ENCODE measurements around the gene CHMP6. TPM values are rescaled to one million over a fixed set of nuclear protein-coding genes. Genes with fewer than 3 reads are reported as not detected.

Gene CHMP6
- total RNA-seq, 2 experiments from 2014 or later: 31.3 to 32.9 TPM

DNA sequence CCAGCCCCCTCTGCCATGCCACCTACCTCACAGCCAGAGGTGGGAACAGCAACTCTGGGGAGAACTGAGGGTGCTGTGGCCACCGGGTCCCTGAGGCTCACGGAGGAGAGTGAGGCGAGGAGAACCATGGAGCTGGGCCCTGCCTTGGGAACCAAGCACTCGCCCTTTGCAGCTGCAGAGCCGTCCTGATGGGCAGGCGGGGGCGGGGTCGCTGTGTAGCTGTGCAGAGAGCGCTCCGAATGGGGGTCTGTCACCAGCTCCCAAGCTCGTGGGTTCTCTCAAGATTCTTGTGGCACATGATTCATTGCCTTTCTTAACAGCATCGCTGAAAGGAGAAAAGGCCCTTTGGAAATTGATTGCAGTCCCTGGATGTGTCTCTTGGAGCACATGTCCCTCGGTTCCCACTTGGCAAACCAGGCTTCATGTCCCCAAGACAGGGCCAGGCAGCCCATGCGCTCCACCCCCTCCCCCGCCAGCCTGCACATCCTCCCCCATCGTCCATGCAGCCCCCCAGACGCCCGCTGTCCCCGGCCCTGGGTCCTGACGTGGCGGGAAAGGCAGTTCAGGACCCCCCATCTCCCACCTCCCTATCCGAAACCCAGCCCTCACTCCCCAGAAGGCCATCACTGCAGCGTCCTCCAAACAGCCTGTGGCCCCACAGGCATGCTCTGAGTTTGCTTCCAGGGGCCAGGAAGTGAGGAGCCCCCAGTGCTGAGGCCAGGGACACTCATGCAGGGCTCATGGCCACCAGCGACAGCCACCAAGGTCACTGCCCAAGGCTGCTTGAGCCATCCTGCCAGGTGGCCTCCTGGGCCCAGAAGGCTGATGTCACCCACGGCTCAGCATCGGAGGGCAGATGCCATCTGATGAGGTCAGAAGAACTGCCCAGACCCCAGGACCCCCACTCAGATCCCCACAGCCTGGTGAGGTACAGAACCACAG, 20.6 kb upstream of the CHMP6 start:
- POLR2A ChIA-PET: no interaction called here
- no peak overlapping the region for H3K4me3 Mint-ChIP-seq
- no peak overlapping the region for H3K27ac Mint-ChIP-seq

GRCh38 chr17:80971704-80972304, 19.8 kb upstream of the CHMP6 start:
- peaks cover 4% of the 10 kb centered on the region for H3K27me3 Mint-ChIP-seq
- no peak overlapping the region for H3K4me3 Mint-ChIP-seq
- H3K9me3 Mint-ChIP-seq: no peaks in the 10 kb centered on the region
- ChIA-PET POLR2A (interaction anchor here (0.6 kb wide), 1 partner anchor 687 kb away, joined by 3 read pairs; no protein-coding TSS in a partner anchor), CTCF (interaction anchor here (1.6 kb wide), 1 partner anchor 545 kb away, joined by 4 read pairs; no protein-coding TSS in a partner anchor)
- H3K4me1 Mint-ChIP-seq: peaks cover 9% of the 10 kb centered on the region
- H3K36me3 Mint-ChIP-seq (ENCODE audit: low read depth): no peaks in the 10 kb centered on the region
- no peak for DNase-seq
- no peak overlapping the region for H3K27ac Mint-ChIP-seq

More for the DNA sequence above, 20.6 kb upstream of the CHMP6 start:
- Mint-ChIP-seq H3K4me1 (peaks cover 9% of the 10 kb centered on the region), H3K9me3 (no peaks in the 10 kb centered on the region), H3K27me3 (peaks cover 4% of the 10 kb centered on the region), H3K36me3 (ENCODE audit: low read depth) (no peaks in the 10 kb centered on the region)
- CTCF ChIA-PET: interaction anchor here (0.8 to 2.8 kb wide), 6 partner anchors 10 to 544 kb away, joined by 3 to 14 read pairs (median 4); no protein-coding TSS in a partner anchor
- DNase-seq: no peak

- Mint-ChIP-seq H3K4me1 (peaks cover 8% of the 10 kb centered on the region), H3K27me3 (peaks cover 4% of the 10 kb centered on the region), H3K9me3 (no peaks in the 10 kb centered on the region), H3K36me3 (ENCODE audit: low read depth) (no peaks in the 10 kb centered on the region), H3K27ac (peak overlapping the region; percentile 60), H3K4me3 (no peak overlapping the region)
- ChIA-PET CTCF (interaction anchor here (0.6 to 1.4 kb wide), 2 partner anchors 550 to 1619 kb away, joined by 3 to 4 read pairs; no protein-coding TSS in a partner anchor), POLR2A (interaction anchor here (0.7 kb wide), 1 partner anchor 1353 kb away, joined by 3 read pairs; no protein-coding TSS in a partner anchor)
- DNase-seq: no peak
Observed at GRCh38 chr17:80976701-80977100, 14.9 kb upstream of the CHMP6 start.

GRCh38 chr17:80977172-80977571, 14.5 kb upstream of the CHMP6 start:
- Mint-ChIP-seq H3K36me3 (ENCODE audit: low read depth) (no peaks in the 10 kb centered on the region), H3K9me3 (no peaks in the 10 kb centered on the region), H3K27me3 (peaks cover 4% of the 10 kb centered on the region), H3K4me3 (no peak overlapping the region), H3K4me1 (peaks cover 8% of the 10 kb centered on the region), H3K27ac (peak overlapping the region; percentile 60)
- POLR2A ChIA-PET: no interaction called here
- CTCF ChIA-PET: interaction anchor here (0.6 to 1.4 kb wide), 2 partner anchors 550 to 1619 kb away, joined by 3 to 4 read pairs; no protein-coding TSS in a partner anchor
- DNase-seq: no peak

DNA sequence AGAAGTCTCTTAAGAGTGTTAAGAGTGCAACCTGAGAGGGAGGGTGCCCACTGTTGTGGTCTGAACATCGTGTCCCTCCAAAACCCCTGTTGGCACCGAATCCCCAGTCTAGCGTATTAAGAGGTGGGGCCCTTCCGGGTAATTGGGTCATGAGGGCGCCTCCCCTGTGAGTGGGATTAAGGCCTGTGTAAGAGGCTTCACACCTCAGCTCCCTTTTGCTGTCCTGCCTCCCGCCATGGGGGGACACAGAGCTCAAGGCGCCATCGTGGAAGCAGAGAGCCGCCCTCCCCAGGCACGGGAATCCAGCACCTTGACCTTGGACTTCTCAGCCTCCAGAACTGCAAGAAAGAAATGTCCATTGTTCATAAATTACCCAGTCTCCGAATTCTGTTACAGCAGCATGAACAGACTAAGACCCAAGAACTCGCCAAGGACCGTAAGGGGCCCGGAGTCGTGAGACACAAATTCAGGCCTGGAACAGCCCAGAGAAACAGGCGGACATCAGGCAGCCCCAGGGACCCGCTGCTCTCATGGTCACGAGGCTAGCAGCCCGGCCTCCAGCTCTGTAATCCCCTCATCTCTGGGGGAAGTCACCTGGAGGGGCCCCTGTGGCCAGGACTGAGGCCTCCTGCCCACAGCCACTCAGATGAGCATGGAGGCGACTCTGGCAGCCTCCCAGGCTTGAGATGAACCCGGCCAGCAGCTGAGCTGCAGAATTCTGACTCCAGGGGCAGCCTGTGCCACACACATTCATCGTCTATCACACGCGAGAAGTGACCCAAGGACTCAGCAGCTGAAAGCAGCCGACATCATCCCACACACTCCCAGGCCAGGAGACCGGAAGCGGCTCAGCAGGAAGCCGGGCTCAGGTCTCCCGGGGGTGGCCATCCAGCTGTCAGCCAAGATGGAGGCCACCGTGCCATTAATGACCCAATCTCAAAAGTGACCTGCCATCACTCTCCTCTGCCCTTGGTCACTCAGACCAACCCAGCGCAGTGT, 12.8 kb upstream of the CHMP6 start:
- CTCF ChIA-PET: interaction anchor here (0.5 to 1.5 kb wide), 3 partner anchors 11 to 553 kb away, joined by 3 to 8 read pairs (median 3); no protein-coding TSS in a partner anchor
- Mint-ChIP-seq H3K27ac (no peak overlapping the region), H3K4me1 (peaks cover 8% of the 10 kb centered on the region), H3K27me3 (peaks cover 4% of the 10 kb centered on the region), H3K36me3 (ENCODE audit: low read depth) (no peaks in the 10 kb centered on the region), H3K4me3 (no peak overlapping the region), H3K9me3 (no peaks in the 10 kb centered on the region)
- no peak for DNase-seq
- POLR2A ChIA-PET: no interaction called here

GRCh38 chr17:80979547-80980378, 11.9 kb upstream of the CHMP6 start:
- H3K9me3 Mint-ChIP-seq: no peaks in the 10 kb centered on the region
- H3K4me1 Mint-ChIP-seq: peaks cover 8% of the 10 kb centered on the region
- no peak overlapping the region for H3K4me3 Mint-ChIP-seq
- no peak overlapping the region for H3K27ac Mint-ChIP-seq
- H3K36me3 Mint-ChIP-seq (ENCODE audit: low read depth): no peaks in the 10 kb centered on the region
- DNase-seq: no peak
- H3K27me3 Mint-ChIP-seq: peaks cover 2% of the 10 kb centered on the region
- CTCF ChIA-PET: interaction anchor here (0.5 to 1.5 kb wide), 3 partner anchors 12 to 554 kb away, joined by 3 to 8 read pairs (median 3); no protein-coding TSS in a partner anchor
- POLR2A ChIA-PET: no interaction called here

- CTCF ChIA-PET: interaction anchor here (0.7 to 1.8 kb wide), 3 partner anchors 10 to 557 kb away, joined by 3 to 7 read pairs (median 3); no protein-coding TSS in a partner anchor
- POLR2A ChIA-PET: no interaction called here
- peaks cover 8% of the 10 kb centered on the region for H3K4me1 Mint-ChIP-seq
- peak overlapping the region; percentile 63 for H3K27ac Mint-ChIP-seq
- H3K36me3 Mint-ChIP-seq (ENCODE audit: low read depth): no peaks in the 10 kb centered on the region
- H3K4me3 Mint-ChIP-seq: peak overlapping the region; percentile 8
- peaks cover 2% of the 10 kb centered on the region for H3K27me3 Mint-ChIP-seq
- no peak for DNase-seq
- H3K9me3 Mint-ChIP-seq: no peaks in the 10 kb centered on the region
Observed at GRCh38 chr17:80980397-80981061, 11.1 kb upstream of the CHMP6 start.

DNA sequence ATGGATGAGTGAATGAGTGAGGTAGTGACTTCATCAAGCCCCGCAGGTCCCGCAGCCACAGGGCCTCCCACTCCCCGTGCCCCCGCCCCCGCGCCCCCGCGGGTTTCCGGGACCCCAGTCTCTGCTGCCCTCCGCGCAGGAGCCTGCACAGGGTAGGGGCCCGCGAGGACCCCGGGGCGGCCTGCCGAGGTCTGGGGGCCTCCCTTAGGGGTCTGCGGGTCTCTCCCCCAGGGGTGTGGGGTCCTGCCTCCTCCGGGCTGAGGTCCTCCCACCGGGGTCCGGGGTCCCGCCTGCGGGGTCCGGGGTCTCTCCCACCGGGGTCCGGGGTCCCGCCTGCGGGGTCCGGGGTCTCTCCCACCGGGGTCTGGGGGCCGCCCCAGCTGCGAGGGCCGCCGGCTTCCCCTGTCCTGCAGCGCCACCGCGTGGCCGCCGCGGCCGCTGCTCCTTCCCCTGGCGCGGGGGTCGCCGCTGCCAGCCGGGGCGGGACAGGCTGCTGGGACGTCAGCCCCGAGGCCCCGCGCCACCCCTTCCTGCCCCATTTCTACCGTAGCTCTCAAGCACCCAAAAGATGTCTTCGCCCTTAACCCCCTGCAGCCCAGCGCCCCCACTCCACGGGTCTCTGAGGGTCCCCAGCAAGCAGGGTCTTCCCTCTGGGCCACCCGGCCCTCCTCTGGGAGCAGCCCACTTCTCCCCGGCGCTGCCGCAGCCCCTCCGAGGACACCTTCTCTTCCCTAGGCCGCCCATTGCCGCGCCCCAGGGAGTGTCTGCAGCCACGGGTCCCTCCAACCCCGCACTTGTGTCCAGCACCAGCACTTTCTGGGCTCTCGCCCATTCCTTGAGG, 10.4 kb upstream of the CHMP6 start:
- CTCF ChIA-PET: interaction anchor here (0.7 to 1.8 kb wide), 3 partner anchors 11 to 558 kb away, joined by 3 to 7 read pairs (median 3); no protein-coding TSS in a partner anchor
- peaks cover 2% of the 10 kb centered on the region for H3K27me3 Mint-ChIP-seq
- no peaks in the 10 kb centered on the region for H3K36me3 Mint-ChIP-seq (ENCODE audit: low read depth)
- peak; percentile 37 for DNase-seq
- no peak overlapping the region for H3K4me3 Mint-ChIP-seq
- no peak overlapping the region for H3K27ac Mint-ChIP-seq
- POLR2A ChIA-PET: no interaction called here
- H3K4me1 Mint-ChIP-seq: peaks cover 8% of the 10 kb centered on the region
- H3K9me3 Mint-ChIP-seq: no peaks in the 10 kb centered on the region

DNA sequence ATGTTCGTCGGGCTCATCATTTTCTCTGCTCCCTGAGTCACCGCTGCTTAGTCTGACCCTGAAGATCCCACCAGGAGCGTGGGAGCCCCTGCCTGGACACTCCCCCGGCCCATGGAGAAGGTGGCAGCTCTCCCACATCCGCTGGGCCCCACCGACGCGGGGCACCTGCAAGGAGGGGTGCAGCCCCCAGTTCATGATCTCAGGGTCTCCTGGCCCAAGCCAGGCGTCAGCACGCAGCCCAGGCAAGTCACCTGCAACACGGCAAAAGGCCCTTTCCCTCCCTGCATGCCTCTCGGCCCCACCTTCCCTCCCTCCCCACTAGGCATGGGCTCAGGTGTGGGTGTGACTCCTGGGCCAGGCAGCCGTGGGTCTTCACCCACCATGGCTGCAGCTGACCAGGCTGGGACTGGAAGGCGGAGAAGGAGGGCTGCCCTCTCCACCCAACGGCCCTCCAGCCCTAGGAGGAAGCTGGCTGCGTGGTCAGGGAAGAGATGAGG, 9.7 kb upstream of the CHMP6 start:
- ChIA-PET POLR2A (no interaction called here), CTCF (interaction anchor here (1.8 kb wide), 1 partner anchor 555 kb away, joined by 7 read pairs; no protein-coding TSS in a partner anchor)
- Mint-ChIP-seq H3K4me1 (peaks cover 8% of the 10 kb centered on the region), H3K9me3 (no peaks in the 10 kb centered on the region), H3K4me3 (no peak overlapping the region), H3K27me3 (peaks cover 2% of the 10 kb centered on the region), H3K27ac (no peak overlapping the region), H3K36me3 (ENCODE audit: low read depth) (no peaks in the 10 kb centered on the region)
- no peak for DNase-seq

- Mint-ChIP-seq H3K4me1 (peaks cover 8% of the 10 kb centered on the region), H3K9me3 (no peaks in the 10 kb centered on the region), H3K4me3 (no peak overlapping the region), H3K36me3 (ENCODE audit: low read depth) (no peaks in the 10 kb centered on the region), H3K27ac (no peak overlapping the region), H3K27me3 (peaks cover 2% of the 10 kb centered on the region)
- CTCF ChIA-PET: interaction anchor here (1.8 kb wide), 1 partner anchor 555 kb away, joined by 7 read pairs; no protein-coding TSS in a partner anchor
- DNase-seq: no peak
- POLR2A ChIA-PET: no interaction called here
Observed at GRCh38 chr17:80982426-80982974, 9.1 kb upstream of the CHMP6 start.
